ENCODE measurements around the gene OR1F1.

Gene OR1F1

DNA sequence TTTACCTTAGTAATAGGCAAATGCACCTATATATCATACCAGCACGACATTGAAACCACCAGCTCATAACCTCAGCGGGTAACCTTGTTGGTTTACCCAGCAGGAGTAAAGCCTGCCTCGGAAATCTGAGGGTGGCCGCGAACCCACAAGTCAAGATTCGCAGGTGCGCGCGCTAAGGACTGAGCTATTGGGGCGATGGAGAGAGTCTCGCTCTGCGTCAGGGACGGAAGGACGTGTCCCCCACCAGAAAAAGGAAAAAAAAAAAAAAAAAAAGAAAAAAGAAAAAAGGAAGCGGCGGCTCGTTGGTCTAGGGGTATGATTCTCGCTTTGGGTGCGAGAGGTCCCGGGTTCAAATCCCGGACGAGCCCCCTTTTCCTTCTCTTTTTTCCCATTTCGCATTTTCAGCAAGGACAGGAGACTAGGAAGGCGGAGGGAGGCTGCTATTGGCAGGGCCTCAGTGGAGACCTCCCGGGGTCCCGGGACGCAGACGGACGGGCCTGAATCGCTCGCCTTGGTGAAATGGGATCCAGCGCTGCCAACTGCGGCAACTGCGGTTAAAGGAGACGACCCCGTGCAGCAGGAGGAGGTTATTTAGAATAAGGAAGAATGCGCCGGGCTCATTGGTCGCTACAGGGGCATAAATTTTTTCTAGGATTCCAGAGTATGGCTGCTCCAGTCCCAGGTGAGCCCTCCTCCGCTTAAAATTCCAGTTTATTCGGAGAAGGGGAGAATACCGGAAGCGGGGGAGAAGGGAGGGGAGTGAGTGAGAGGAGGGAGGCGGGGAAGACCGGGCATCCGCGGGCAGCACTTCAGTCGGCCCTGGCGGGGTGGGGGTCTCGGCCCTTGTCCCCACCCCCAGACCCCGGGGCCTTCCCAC, at the start of gene OR1F1:
Gene OR1F1, plus strand, starts transcription at position 407 of the 877 bp plus-strand sequence.
- TF ChIP-seq ZBTB7A (IDR thresholded peaks at IDR 0.05; ENCODE audit: low read depth) (peak; percentile 87), TCF12 (IDR thresholded peaks at IDR 0.05; ENCODE audit: low read depth) (peak; percentile 25; the same call in 1 of the 2 replicates), TAF1 (IDR thresholded peaks at IDR 0.05; ENCODE audit: low read depth) (no peak), YY1 (IDR thresholded peaks at IDR 0.05; ENCODE audit: low read depth) (no peak), TEAD4 (IDR thresholded peaks at IDR 0.05) (peak; percentile 39)

GRCh38 chr16:3138342-3138741, 49.7 kb upstream of the OR1F1 start:
- TF ChIP-seq YY1 (IDR thresholded peaks at IDR 0.05; ENCODE audit: low read depth): no peak
- TF ChIP-seq NFIC (IDR thresholded peaks at IDR 0.05): no peak
- TF ChIP-seq, protein P1, sequence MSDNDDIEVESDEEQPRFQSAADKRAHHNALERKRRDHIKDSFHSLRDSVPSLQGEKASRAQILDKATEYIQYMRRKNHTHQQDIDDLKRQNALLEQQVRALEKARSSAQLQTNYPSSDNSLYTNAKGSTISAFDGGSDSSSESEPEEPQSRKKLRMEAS (IDR thresholded peaks at IDR 0.05): no peak
- TF ChIP-seq ZBTB7A (IDR thresholded peaks at IDR 0.05; ENCODE audit: low read depth): no peak
- TF ChIP-seq EP300 (IDR thresholded peaks at IDR 0.05; ENCODE audit: borderline replicate concordance): no peak
- TF ChIP-seq, protein P2, sequence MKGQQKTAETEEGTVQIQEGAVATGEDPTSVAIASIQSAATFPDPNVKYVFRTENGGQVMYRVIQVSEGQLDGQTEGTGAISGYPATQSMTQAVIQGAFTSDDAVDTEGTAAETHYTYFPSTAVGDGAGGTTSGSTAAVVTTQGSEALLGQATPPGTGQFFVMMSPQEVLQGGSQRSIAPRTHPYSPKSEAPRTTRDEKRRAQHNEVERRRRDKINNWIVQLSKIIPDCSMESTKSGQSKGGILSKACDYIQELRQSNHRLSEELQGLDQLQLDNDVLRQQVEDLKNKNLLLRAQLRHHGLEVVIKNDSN (IDR thresholded peaks at IDR 0.05): no peak
- TF ChIP-seq EGR1 (IDR thresholded peaks at IDR 0.05): no peak
- TF ChIP-seq, protein P3, sequence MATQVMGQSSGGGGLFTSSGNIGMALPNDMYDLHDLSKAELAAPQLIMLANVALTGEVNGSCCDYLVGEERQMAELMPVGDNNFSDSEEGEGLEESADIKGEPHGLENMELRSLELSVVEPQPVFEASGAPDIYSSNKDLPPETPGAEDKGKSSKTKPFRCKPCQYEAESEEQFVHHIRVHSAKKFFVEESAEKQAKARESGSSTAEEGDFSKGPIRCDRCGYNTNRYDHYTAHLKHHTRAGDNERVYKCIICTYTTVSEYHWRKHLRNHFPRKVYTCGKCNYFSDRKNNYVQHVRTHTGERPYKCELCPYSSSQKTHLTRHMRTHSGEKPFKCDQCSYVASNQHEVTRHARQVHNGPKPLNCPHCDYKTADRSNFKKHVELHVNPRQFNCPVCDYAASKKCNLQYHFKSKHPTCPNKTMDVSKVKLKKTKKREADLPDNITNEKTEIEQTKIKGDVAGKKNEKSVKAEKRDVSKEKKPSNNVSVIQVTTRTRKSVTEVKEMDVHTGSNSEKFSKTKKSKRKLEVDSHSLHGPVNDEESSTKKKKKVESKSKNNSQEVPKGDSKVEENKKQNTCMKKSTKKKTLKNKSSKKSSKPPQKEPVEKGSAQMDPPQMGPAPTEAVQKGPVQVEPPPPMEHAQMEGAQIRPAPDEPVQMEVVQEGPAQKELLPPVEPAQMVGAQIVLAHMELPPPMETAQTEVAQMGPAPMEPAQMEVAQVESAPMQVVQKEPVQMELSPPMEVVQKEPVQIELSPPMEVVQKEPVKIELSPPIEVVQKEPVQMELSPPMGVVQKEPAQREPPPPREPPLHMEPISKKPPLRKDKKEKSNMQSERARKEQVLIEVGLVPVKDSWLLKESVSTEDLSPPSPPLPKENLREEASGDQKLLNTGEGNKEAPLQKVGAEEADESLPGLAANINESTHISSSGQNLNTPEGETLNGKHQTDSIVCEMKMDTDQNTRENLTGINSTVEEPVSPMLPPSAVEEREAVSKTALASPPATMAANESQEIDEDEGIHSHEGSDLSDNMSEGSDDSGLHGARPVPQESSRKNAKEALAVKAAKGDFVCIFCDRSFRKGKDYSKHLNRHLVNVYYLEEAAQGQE (IDR thresholded peaks at IDR 0.05; ENCODE audit: low read depth): no peak
- no peak for TF ChIP-seq FOXM1 (IDR thresholded peaks at IDR 0.05; ENCODE audit: borderline replicate concordance, low read depth)
- TF ChIP-seq RAD21 (IDR thresholded peaks at IDR 0.05; ENCODE audit: low read depth): no peak

DNA sequence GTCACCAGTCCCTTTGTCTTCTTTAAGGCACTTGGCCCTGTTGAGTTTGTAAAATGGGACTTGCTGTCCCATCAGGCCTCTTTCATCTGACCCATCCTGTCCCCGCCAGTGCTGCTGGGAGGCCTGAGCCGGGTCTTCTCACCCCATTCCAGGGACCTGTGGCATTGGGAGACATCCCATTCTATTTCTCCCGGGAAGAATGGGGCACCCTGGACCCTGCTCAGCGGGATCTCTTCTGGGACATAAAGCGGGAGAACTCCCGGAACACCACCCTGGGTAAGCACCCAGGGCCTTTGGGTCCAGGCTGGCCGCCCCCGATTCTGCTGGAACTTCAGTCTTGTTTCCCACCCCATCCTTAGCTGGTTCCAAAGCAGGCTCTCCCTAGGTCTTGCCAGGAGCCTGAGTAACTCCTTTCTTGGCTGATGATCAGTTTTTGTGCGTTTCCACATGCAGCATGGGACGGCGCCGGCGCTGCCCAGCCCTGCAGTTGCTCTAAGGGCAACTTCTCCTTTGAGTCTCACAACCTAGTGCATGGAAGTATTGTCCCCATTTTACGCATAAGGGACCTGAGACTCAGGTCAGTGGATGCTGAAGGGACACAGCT, 49.1 kb upstream of the OR1F1 start:
- TF ChIP-seq, protein P3 (IDR thresholded peaks at IDR 0.05; ENCODE audit: low read depth): no peak
- TF ChIP-seq, protein P2 (IDR thresholded peaks at IDR 0.05): no peak
- TF ChIP-seq CREB1 (IDR thresholded peaks at IDR 0.05; ENCODE audit: low read depth) (no peak), EGR1 (IDR thresholded peaks at IDR 0.05) (no peak), TCF12 (IDR thresholded peaks at IDR 0.05; ENCODE audit: low read depth) (no peak), TAF1 (IDR thresholded peaks at IDR 0.05; ENCODE audit: low read depth) (no peak), CEBPB (IDR thresholded peaks at IDR 0.05) (no peak), YY1 (IDR thresholded peaks at IDR 0.05; ENCODE audit: low read depth) (no peak), FOXM1 (IDR thresholded peaks at IDR 0.05; ENCODE audit: borderline replicate concordance, low read depth) (no peak), EP300 (IDR thresholded peaks at IDR 0.05; ENCODE audit: borderline replicate concordance) (no peak), RAD21 (IDR thresholded peaks at IDR 0.05; ENCODE audit: low read depth) (no peak), TEAD4 (IDR thresholded peaks at IDR 0.05) (no peak), NFIC (IDR thresholded peaks at IDR 0.05) (no peak), ZBTB7A (IDR thresholded peaks at IDR 0.05; ENCODE audit: low read depth) (no peak)
- TF ChIP-seq, protein P1 (IDR thresholded peaks at IDR 0.05): no peak

GRCh38 chr16:3140603-3141427, 47.2 kb upstream of the OR1F1 start:
- TF ChIP-seq CEBPB (IDR thresholded peaks at IDR 0.05) (no peak), TAF1 (IDR thresholded peaks at IDR 0.05; ENCODE audit: low read depth) (no peak), TCF12 (IDR thresholded peaks at IDR 0.05; ENCODE audit: low read depth) (no peak), CREB1 (IDR thresholded peaks at IDR 0.05; ENCODE audit: low read depth) (no peak), YY1 (IDR thresholded peaks at IDR 0.05; ENCODE audit: low read depth) (no peak), EGR1 (IDR thresholded peaks at IDR 0.05) (no peak), ZBTB7A (IDR thresholded peaks at IDR 0.05; ENCODE audit: low read depth) (no peak), FOXM1 (IDR thresholded peaks at IDR 0.05; ENCODE audit: borderline replicate concordance, low read depth) (no peak), TEAD4 (IDR thresholded peaks at IDR 0.05) (no peak), NFIC (IDR thresholded peaks at IDR 0.05) (no peak), RAD21 (IDR thresholded peaks at IDR 0.05; ENCODE audit: low read depth) (no peak), EP300 (IDR thresholded peaks at IDR 0.05; ENCODE audit: borderline replicate concordance) (no peak)
- TF ChIP-seq, protein P2 (IDR thresholded peaks at IDR 0.05): no peak
- TF ChIP-seq, protein P1 (IDR thresholded peaks at IDR 0.05): no peak
- TF ChIP-seq, protein P3 (IDR thresholded peaks at IDR 0.05; ENCODE audit: low read depth): no peak
